Mesothelial cell of epicardium (in vitro differentiated cells): Measurements from ENCODE around the gene LDLRAD4. TPM values are rescaled to one million over a fixed set of nuclear protein-coding genes. Genes with fewer than 3 reads are reported as not detected.

ENCODE experiments used
- DNase-seq, 2 experiments: peaks; one replicate each; pipeline ENCODE4 v3.0.0; 2021; ENCODE audit warnings: low spot score in 2 of 2; ENCODE audit not compliant: unreplicated experiment in 2 of 2
- H3K27ac Mint-ChIP-seq: 2 replicates; pipeline ENCODE4 v1.8.0; 2021; ENCODE audit warnings: mixed read lengths
- H3K27me3 Mint-ChIP-seq: 2 replicates; pipeline ENCODE4 v1.8.0; 2021; ENCODE audit warnings: low read depth, mixed read lengths
- H3K36me3 Mint-ChIP-seq: 2 replicates; pipeline ENCODE4 v1.8.0; 2021; ENCODE audit warnings: mixed read lengths
- H3K4me1 Mint-ChIP-seq: 2 replicates; pipeline ENCODE4 v1.8.0; 2021; ENCODE audit warnings: mixed read lengths
- H3K4me3 Mint-ChIP-seq: 2 replicates; pipeline ENCODE4 v1.8.0; 2021; ENCODE audit warnings: mild to moderate bottlenecking, moderate library complexity, mixed read lengths
- H3K9me3 Mint-ChIP-seq: 2 replicates; pipeline ENCODE4 v1.8.0; 2021; ENCODE audit warnings: mixed read lengths
- total RNA-seq: library from RNA; stranded (reverse); gene quantifications from 3 replicates; pipeline ENCODE4 v1.2.1, GENCODE V29; 2021
- TF ChIP-seq, protein P1 (sequence below): fragments of 200-600 bp; sonication (generic); IDR thresholded peaks from one replicate; pipeline ENCODE4 v1.5.0; 2021; ENCODE audit warnings: antibody characterized with exemption; ENCODE audit not compliant: unreplicated experiment

LDLRAD4 gene
- total RNA-seq, 1 donor from 2014 or later = 29.7 TPM

DNA sequence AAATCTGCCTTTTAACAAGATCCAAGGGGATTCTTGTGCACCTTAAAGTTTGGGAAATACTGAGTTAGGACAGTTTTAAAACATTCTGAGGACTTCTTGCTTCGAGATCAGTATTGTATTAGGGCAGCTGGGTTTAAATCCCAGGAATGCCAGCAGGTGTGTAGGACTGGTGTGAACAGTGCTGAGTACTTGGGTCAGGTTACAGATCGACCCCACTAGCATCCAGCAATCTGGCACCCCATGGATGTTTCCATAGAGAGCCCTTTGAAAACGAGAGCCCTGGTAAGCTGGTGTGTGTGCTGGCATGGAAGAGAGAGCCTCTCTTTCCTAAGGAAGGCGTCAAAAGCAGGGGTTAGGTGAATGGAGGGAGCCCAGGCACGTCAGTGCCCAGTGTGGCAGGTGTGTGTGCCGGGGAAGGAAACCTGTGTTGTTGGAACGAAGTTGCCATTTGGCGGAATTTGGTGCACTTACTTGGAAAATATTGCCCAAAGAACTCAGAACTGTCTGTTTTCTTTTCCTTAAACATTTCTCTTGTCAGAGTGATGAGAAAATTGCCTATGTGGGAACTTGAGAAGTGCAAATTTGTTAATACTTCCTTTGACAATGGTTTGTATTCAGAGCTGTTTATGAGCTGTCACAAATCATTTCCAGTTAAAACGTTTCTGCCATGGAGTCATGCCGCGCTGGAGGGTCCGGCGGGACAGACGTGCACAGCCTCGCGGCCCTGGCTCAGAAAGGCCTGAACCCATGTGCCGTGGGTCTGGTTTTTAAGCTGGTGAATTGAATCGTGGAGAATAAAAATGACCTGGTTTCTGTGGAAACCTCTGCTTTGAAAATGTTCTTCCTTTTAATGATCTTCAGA is 38.1 kb downstream of the LDLRAD4 start:
- no peak overlapping the region for H3K27ac Mint-ChIP-seq
- H3K27me3 Mint-ChIP-seq = peaks cover 4% of the 10 kb centered on the region
- H3K9me3 Mint-ChIP-seq = no peaks in the 10 kb centered on the region
- TF ChIP-seq, protein P1, sequence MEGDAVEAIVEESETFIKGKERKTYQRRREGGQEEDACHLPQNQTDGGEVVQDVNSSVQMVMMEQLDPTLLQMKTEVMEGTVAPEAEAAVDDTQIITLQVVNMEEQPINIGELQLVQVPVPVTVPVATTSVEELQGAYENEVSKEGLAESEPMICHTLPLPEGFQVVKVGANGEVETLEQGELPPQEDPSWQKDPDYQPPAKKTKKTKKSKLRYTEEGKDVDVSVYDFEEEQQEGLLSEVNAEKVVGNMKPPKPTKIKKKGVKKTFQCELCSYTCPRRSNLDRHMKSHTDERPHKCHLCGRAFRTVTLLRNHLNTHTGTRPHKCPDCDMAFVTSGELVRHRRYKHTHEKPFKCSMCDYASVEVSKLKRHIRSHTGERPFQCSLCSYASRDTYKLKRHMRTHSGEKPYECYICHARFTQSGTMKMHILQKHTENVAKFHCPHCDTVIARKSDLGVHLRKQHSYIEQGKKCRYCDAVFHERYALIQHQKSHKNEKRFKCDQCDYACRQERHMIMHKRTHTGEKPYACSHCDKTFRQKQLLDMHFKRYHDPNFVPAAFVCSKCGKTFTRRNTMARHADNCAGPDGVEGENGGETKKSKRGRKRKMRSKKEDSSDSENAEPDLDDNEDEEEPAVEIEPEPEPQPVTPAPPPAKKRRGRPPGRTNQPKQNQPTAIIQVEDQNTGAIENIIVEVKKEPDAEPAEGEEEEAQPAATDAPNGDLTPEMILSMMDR = no peak
- H3K36me3 Mint-ChIP-seq = no peaks in the 10 kb centered on the region
- peaks cover 44% of the 10 kb centered on the region for H3K4me1 Mint-ChIP-seq
- H3K4me3 Mint-ChIP-seq = no peak overlapping the region
- no peak for DNase-seq

DNA sequence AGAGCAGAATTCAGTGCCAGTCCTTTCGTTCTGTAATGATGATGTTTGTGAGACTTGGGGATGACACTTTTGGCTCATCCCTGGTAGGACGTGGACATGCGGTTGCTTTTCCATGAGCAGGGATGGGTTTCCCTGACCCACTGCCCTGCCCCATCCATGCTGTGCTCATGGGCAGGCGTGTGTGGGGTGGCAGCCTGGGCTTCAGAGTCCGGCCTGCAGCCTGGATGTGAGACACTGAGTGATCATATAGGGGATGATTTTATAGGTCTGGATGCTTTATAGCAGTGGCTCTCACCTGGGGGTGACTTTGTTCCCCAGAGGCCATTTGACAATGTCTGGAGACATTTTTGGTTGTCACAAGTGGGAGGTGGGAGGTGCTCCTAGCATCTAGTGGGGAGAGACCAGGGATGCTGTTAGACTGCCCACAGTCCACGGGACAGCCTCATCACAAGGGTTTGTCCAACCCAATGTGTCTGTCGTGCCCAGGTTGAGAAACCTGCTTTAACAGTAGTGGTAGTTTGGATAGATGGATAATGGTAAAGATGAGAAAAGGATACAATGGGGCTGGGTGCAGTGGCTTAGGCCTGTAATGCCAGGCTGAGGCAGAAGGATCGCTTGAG is 38.9 kb downstream of the LDLRAD4 start:
- no peak overlapping the region for H3K27ac Mint-ChIP-seq
- H3K9me3 Mint-ChIP-seq = no peaks in the 10 kb centered on the region
- TF ChIP-seq, protein P1 = no peak
- no peaks in the 10 kb centered on the region for H3K36me3 Mint-ChIP-seq
- H3K27me3 Mint-ChIP-seq = peaks cover 4% of the 10 kb centered on the region
- DNase-seq = no peak
- no peak overlapping the region for H3K4me3 Mint-ChIP-seq
- H3K4me1 Mint-ChIP-seq = peaks cover 46% of the 10 kb centered on the region

DNA sequence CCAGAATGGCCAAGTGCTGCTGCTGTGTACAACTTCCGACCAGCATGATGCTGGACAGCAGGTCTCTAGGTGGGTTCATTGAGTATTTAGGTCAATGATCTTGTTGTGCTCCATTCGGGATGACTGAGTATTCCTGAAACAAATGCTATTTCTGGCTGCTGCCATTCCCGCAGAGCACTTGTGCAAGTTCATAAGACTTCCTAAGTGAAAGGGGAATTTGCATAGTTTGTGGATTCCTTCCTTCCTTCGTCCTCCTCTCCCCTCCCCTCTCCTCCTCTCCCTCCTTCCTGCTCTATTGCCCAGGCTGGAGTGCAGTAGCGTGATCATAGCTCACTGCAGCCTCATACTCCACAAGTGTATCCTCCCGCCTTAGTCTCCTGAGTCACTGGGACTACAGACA is 40.4 kb downstream of the LDLRAD4 start:
- DNase-seq = no peak
- peaks cover 4% of the 10 kb centered on the region for H3K27me3 Mint-ChIP-seq

DNA sequence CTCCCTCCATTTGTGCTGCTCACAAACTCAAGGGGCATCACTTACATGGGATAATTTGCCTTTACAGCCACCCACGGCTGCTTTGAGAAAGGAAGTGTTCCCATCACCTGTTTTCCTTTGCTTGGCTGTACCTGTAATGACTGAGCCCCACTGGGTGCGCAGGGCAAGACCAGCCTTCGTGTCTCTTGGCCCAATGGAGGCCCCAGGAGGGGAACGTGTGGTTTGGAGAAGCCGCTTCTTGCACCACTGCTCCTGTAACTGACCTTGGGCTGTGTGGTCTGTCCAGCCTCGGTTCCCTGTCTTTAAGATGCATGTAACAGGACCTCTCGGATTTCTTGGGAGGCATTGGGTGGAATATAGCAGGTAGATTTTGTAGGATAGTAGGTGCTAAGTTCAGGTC is 41.1 kb downstream of the LDLRAD4 start:
- Mint-ChIP-seq H3K9me3 (no peaks in the 10 kb centered on the region), H3K4me1 (peaks cover 37% of the 10 kb centered on the region), H3K27ac (no peak overlapping the region), H3K27me3 (peaks cover 4% of the 10 kb centered on the region), H3K4me3 (no peak overlapping the region), H3K36me3 (no peaks in the 10 kb centered on the region)
- TF ChIP-seq, protein P1 = no peak
- no peak for DNase-seq

More for the DNA sequence above, 40.4 kb downstream of the LDLRAD4 start:
- Mint-ChIP-seq H3K4me1 (peaks cover 32% of the 10 kb centered on the region), H3K4me3 (no peak overlapping the region), H3K36me3 (no peaks in the 10 kb centered on the region), H3K9me3 (no peaks in the 10 kb centered on the region), H3K27ac (no peak overlapping the region)
- TF ChIP-seq, protein P1 = no peak

DNA sequence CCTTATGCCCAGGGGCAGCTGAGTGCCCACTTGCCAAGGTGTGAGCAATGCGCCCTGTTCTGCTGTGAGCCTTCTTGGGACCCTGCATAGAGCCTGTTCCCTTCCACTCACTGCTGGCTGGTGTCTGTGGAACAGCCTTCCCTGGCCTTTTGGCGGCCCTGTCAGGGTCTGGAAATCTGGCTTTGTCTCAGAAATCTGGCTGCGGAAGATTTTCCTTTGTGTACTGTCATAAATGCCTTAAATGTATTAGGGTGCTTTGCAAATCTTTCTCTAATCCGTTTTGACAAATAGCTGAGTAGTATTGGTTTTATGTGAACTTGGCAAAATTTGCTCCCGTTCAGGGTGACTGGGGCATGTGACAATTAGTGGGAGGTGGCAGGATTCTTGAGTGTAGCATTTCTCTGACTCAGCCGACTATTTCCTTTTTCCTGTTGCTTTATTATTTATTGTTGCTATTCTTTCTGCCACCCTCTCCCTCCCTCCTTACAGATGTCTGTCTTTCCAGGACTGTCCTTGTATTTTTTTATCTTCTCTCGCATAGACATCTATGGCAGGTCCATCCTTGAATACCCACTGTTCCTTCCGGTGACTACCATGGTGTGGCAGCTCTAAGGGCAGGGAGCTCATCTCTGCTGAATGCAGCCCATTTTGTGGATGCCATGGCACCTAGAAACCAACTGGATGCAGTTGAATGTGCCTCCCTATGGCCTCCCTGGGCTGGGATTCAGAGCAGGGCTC is 41.8 kb downstream of the LDLRAD4 start:
- peaks cover 41% of the 10 kb centered on the region for H3K4me1 Mint-ChIP-seq
- H3K4me3 Mint-ChIP-seq = no peak overlapping the region
- H3K27me3 Mint-ChIP-seq = peaks cover 4% of the 10 kb centered on the region
- no peak for DNase-seq
- no peaks in the 10 kb centered on the region for H3K36me3 Mint-ChIP-seq
- TF ChIP-seq, protein P1 = no peak
- no peak overlapping the region for H3K27ac Mint-ChIP-seq
- no peaks in the 10 kb centered on the region for H3K9me3 Mint-ChIP-seq
